Measurements from ENCODE around the gene FBXL16.

DNA sequence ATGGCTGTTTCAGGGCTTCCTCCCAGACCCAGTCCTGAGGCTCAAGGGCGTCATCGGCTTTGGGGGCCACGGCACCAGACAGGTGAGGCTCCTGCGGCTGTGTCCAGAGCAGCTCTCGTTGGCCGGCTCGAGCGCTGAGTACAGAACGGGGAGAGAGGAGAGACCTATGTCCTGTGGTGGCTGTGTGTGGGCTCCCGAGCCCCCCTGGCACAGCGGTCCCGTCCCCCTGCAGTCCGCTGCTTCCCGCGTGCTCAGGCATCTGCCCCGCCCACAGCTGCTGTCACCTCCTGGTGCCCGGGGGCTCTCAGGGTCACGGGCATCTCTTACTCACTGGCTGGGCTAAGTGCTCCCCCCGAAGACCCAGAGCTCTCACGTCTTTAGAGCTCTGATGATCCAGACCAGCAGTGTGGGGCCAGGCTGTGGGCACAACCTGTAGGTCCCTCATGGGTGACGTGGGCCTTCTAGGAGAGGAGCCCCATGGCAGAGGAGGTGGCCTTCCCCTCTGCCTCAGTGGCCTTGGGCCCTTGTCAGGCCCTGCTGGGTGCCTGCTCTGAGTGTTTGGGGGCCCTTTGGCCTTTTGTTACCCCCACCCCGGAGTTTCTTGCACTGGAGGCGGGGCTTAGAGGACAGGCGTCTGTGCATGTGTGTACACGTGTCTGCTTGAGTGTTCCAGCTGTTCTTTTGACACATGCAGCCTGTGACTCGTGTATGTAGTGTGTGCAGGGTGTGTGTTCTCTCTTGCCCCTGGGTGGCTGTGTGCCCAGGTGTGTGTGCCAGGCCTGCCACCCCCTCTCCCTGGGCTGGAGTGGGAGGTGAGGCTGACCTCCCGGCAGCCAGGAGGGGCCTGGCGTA, 52.9 kb downstream of the FBXL16 start:
- TF ChIP-seq, protein P1, sequence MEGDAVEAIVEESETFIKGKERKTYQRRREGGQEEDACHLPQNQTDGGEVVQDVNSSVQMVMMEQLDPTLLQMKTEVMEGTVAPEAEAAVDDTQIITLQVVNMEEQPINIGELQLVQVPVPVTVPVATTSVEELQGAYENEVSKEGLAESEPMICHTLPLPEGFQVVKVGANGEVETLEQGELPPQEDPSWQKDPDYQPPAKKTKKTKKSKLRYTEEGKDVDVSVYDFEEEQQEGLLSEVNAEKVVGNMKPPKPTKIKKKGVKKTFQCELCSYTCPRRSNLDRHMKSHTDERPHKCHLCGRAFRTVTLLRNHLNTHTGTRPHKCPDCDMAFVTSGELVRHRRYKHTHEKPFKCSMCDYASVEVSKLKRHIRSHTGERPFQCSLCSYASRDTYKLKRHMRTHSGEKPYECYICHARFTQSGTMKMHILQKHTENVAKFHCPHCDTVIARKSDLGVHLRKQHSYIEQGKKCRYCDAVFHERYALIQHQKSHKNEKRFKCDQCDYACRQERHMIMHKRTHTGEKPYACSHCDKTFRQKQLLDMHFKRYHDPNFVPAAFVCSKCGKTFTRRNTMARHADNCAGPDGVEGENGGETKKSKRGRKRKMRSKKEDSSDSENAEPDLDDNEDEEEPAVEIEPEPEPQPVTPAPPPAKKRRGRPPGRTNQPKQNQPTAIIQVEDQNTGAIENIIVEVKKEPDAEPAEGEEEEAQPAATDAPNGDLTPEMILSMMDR (IDR thresholded peaks at IDR 0.05) = no peak
- TF ChIP-seq POLR2A (IDR thresholded peaks at IDR 0.05) = no peak

All from esophagus squamous epithelium (tissue), 4 donors.